SU-DHL-6 (cell line): ENCODE results near the gene SDK1.

ENCODE experiments used
- CTCF ChIP-seq: fragments of 200-600 bp; sonication (generic); IDR thresholded peaks from one replicate; pipeline ENCODE4 v1.5.1; 2017; ENCODE audit warnings: antibody characterized with exemption, mild to moderate bottlenecking, low read length, moderate library complexity; ENCODE audit not compliant: insufficient read depth, poor library complexity, severe bottlenecking
- EZH2phosphoT487 ChIP-seq: fragments of 200-600 bp; sonication (generic), shearing (Covaris generic); conservative IDR thresholded peaks from 2 replicates; pipeline ENCODE4 v1.6.1; 2018; ENCODE audit warnings: mild to moderate bottlenecking, antibody characterized with exemption, low read length, moderate library complexity, mixed read lengths

GRCh38 chr7:3957472-3958108, 656.5 kb downstream of the SDK1 start:
- no peak for TF ChIP-seq CTCF
- TF ChIP-seq EZH2phosphoT487: no peak
